ENCODE results near the gene CHD9.

The CHD9 gene

GRCh38 chr16:53098526-53099317 is 43.9 kb downstream of the CHD9 start:
- peak overlapping the region; percentile 72 for H3K9ac ChIP-seq (ENCODE audit: insufficient read length, low read depth)
- TF ChIP-seq YY1 (IDR thresholded peaks at IDR 0.05; ENCODE audit: insufficient read depth, insufficient read length) (no peak), SUZ12 (IDR thresholded peaks at IDR 0.05; ENCODE audit: extremely low read depth, insufficient read depth, insufficient read length) (no peak), ZNF274 (IDR thresholded peaks at IDR 0.05; ENCODE audit: low read depth, low read length) (no peak)
- peaks cover 8% of the 10 kb centered on the region for H3K4me1 ChIP-seq (ENCODE audit: insufficient read depth, insufficient read length)
- peaks cover 7% of the 10 kb centered on the region for H3K36me3 ChIP-seq (ENCODE audit: insufficient read depth, insufficient read length, low read length)
- peak; percentile 71 for DNase-seq (ENCODE audit: low read depth, low spot score)
- H3K27me3 ChIP-seq (ENCODE audit: insufficient read depth, insufficient read length) = no peaks in the 10 kb centered on the region
- peak overlapping the region; percentile 35 for H3K4me3 ChIP-seq (ENCODE audit: insufficient read length, low read depth)
- no peaks in the 10 kb centered on the region for H3K9me3 ChIP-seq (ENCODE audit: insufficient read depth, low read length)

GRCh38 chr16:53099318-53100130 is 44.7 kb downstream of the CHD9 start:
- Histone ChIP-seq H3K36me3 (ENCODE audit: insufficient read depth, insufficient read length, low read length) (peaks cover 10% of the 10 kb centered on the region), H3K4me1 (ENCODE audit: insufficient read depth, insufficient read length) (peaks cover 3% of the 10 kb centered on the region), H3K9ac (ENCODE audit: insufficient read length, low read depth) (peak overlapping the region; percentile 72), H3K9me3 (ENCODE audit: insufficient read depth, low read length) (no peaks in the 10 kb centered on the region), H3K27me3 (ENCODE audit: insufficient read depth, insufficient read length) (no peaks in the 10 kb centered on the region), H3K4me3 (ENCODE audit: insufficient read length, low read depth) (peak overlapping the region; percentile 35)
- TF ChIP-seq ZNF274 (IDR thresholded peaks at IDR 0.05; ENCODE audit: low read depth, low read length) (no peak), YY1 (IDR thresholded peaks at IDR 0.05; ENCODE audit: insufficient read depth, insufficient read length) (peak; percentile 4), SUZ12 (IDR thresholded peaks at IDR 0.05; ENCODE audit: extremely low read depth, insufficient read depth, insufficient read length) (no peak)
- peak; percentile 86 for DNase-seq (ENCODE audit: low read depth, low spot score)

DNA sequence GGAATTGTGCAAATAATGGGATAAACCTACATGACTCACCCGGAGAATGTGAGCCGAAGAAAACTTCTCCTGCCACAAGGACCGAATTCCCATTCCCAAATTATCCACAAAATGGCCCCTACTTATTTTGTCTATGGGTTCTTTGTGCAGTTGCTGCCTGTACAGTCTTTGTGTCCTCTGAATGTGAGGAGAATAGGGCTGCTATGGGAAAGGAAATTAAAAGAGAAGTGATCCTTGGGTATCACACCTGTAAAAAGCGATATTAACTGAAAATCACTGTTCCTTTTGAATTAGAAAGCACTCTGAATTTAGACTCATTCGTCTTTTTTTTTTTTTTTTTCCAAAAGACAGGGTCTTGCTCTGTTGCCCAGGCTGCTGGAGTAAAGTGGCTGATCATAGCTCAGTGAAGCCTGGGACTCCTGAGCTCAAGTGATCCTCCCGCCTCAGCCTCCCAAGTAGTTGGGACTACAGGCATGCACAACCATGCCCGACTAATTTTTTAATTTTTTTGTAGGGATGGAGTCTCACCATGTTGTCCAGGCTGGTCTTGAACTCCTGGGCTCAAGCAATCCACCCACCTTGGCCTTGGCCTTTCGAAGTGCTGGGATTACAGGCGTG is 45.4 kb downstream of the CHD9 start:
- Histone ChIP-seq H3K9me3 (ENCODE audit: insufficient read depth, low read length) (no peaks in the 10 kb centered on the region), H3K4me1 (ENCODE audit: insufficient read depth, insufficient read length) (peaks cover 3% of the 10 kb centered on the region), H3K36me3 (ENCODE audit: insufficient read depth, insufficient read length, low read length) (peaks cover 10% of the 10 kb centered on the region), H3K9ac (ENCODE audit: insufficient read length, low read depth) (peak overlapping the region; percentile 72), H3K27me3 (ENCODE audit: insufficient read depth, insufficient read length) (no peaks in the 10 kb centered on the region), H3K4me3 (ENCODE audit: insufficient read length, low read depth) (peak overlapping the region; percentile 35)
- TF ChIP-seq ZNF274 (IDR thresholded peaks at IDR 0.05; ENCODE audit: low read depth, low read length) (no peak), YY1 (IDR thresholded peaks at IDR 0.05; ENCODE audit: insufficient read depth, insufficient read length) (no peak), SUZ12 (IDR thresholded peaks at IDR 0.05; ENCODE audit: extremely low read depth, insufficient read depth, insufficient read length) (no peak)
- no peak for DNase-seq (ENCODE audit: low read depth, low spot score)

DNA sequence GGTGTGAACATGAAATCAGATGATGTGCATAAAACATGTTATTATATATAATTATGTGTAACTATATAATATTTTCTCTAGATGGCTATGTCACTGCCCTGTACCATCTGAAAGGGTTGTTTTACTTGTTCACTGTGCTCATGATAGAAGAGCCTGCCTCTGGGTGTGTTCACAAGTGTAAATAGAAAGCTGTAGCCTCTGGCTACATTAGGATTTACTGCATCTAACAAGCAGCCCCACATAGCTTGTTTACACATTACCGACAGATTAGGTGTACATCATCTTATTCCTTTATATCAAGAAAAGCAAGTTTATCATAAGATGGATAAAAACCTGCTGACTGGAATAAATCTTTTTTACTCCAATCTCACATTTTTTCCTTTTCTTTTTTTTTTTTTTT is 46.1 kb downstream of the CHD9 start:
- H3K4me3 ChIP-seq (ENCODE audit: insufficient read length, low read depth) = no peak overlapping the region
- H3K27me3 ChIP-seq (ENCODE audit: insufficient read depth, insufficient read length) = no peaks in the 10 kb centered on the region
- H3K9me3 ChIP-seq (ENCODE audit: insufficient read depth, low read length) = no peaks in the 10 kb centered on the region
- DNase-seq (ENCODE audit: low read depth, low spot score) = no peak
- TF ChIP-seq YY1 (IDR thresholded peaks at IDR 0.05; ENCODE audit: insufficient read depth, insufficient read length) (no peak), ZNF274 (IDR thresholded peaks at IDR 0.05; ENCODE audit: low read depth, low read length) (no peak), SUZ12 (IDR thresholded peaks at IDR 0.05; ENCODE audit: extremely low read depth, insufficient read depth, insufficient read length) (no peak)
- peaks cover 3% of the 10 kb centered on the region for H3K4me1 ChIP-seq (ENCODE audit: insufficient read depth, insufficient read length)
- H3K9ac ChIP-seq (ENCODE audit: insufficient read length, low read depth) = no peak overlapping the region
- peaks cover 10% of the 10 kb centered on the region for H3K36me3 ChIP-seq (ENCODE audit: insufficient read depth, insufficient read length, low read length)

DNA sequence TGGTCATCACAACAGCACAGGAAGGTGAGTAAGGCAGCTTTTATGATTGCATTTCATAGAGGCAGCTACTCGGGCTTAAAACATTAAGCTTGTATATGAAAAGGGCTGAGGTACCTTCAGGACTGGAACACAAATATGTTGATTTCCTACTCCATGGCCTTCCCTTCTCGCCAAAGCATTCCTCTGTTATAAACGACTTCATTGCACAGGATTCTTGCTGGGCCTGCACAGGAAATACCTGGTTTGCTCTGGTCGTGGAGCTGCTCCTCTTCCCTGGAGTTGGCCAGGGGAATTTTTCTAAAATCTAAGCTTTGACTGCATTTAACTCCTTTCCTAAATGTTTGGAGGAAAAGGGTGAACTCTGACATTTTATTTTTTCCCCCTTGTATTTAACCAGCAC is 49.0 kb downstream of the CHD9 start:
- no peaks in the 10 kb centered on the region for H3K9me3 ChIP-seq (ENCODE audit: insufficient read depth, low read length)
- H3K27me3 ChIP-seq (ENCODE audit: insufficient read depth, insufficient read length) = no peaks in the 10 kb centered on the region
- peaks cover 10% of the 10 kb centered on the region for H3K36me3 ChIP-seq (ENCODE audit: insufficient read depth, insufficient read length, low read length)
- H3K4me1 ChIP-seq (ENCODE audit: insufficient read depth, insufficient read length) = no peaks in the 10 kb centered on the region
- TF ChIP-seq ZNF274 (IDR thresholded peaks at IDR 0.05; ENCODE audit: low read depth, low read length) (no peak), YY1 (IDR thresholded peaks at IDR 0.05; ENCODE audit: insufficient read depth, insufficient read length) (no peak), SUZ12 (IDR thresholded peaks at IDR 0.05; ENCODE audit: extremely low read depth, insufficient read depth, insufficient read length) (no peak)
- H3K4me3 ChIP-seq (ENCODE audit: insufficient read length, low read depth) = no peak overlapping the region
- DNase-seq (ENCODE audit: low read depth, low spot score) = no peak
- no peak overlapping the region for H3K9ac ChIP-seq (ENCODE audit: insufficient read length, low read depth)

DNA sequence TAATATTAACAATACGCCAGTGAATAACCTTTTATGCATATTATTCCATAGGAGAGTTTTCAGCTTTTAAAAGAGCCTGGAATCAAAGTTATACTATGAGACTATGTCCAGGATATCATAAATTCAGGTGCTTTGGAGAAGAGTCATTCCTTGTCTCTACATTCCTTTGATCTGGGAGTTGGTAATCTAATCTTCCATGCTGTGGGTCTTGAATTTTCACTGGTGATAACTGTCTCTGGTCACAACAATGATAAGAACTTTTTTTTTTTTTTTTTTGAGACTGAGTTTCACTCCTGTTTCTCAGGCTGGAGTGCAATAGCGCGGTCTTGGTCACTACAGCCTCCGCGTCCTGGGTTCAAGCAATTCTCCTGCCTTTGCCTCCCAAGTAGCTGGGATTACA is 50.8 kb downstream of the CHD9 start:
- no peak overlapping the region for H3K4me3 ChIP-seq (ENCODE audit: insufficient read length, low read depth)
- no peaks in the 10 kb centered on the region for H3K9me3 ChIP-seq (ENCODE audit: insufficient read depth, low read length)
- TF ChIP-seq ZNF274 (IDR thresholded peaks at IDR 0.05; ENCODE audit: low read depth, low read length) (no peak), YY1 (IDR thresholded peaks at IDR 0.05; ENCODE audit: insufficient read depth, insufficient read length) (no peak), SUZ12 (IDR thresholded peaks at IDR 0.05; ENCODE audit: extremely low read depth, insufficient read depth, insufficient read length) (no peak)
- no peaks in the 10 kb centered on the region for H3K4me1 ChIP-seq (ENCODE audit: insufficient read depth, insufficient read length)
- no peaks in the 10 kb centered on the region for H3K27me3 ChIP-seq (ENCODE audit: insufficient read depth, insufficient read length)
- H3K9ac ChIP-seq (ENCODE audit: insufficient read length, low read depth) = no peak overlapping the region
- H3K36me3 ChIP-seq (ENCODE audit: insufficient read depth, insufficient read length, low read length) = peaks cover 10% of the 10 kb centered on the region
- no peak for DNase-seq (ENCODE audit: low read depth, low spot score)

Data from NT2/D1 (cell line).